DOHH2 (cell line): ENCODE measurements around the gene FSTL4.

Source experiments
- H3F3A ChIP-seq: fragments of 200-600 bp; sonication (generic), shearing (Covaris generic); 2 replicates; pipeline ENCODE4 v1.6.0; 2016; ENCODE audit warnings: antibody characterized with exemption, mild to moderate bottlenecking; ENCODE audit not compliant: control insufficient read depth, insufficient read depth
- H3K27ac ChIP-seq: fragments of 200-600 bp; sonication (generic); 2 replicates; pipeline ENCODE4 v1.5.1; 2014; ENCODE audit warnings: low read depth, mild to moderate bottlenecking, low read length, moderate library complexity
- H3K27me3 ChIP-seq: fragments of 200-600 bp; sonication (generic); 2 replicates; pipeline ENCODE4 v1.6.1; 2014; ENCODE audit warnings: mild to moderate bottlenecking, low read length, mixed read lengths; ENCODE audit not compliant: control insufficient read depth
- H3K36me3 ChIP-seq: fragments of 200-600 bp; sonication (generic); 2 replicates; pipeline ENCODE4 v1.6.1; 2014; ENCODE audit warnings: mild to moderate bottlenecking, low read length, moderate library complexity, mixed read lengths; ENCODE audit not compliant: control insufficient read depth
- H3K4me1 ChIP-seq: fragments of 200-600 bp; sonication (generic); 2 replicates; pipeline ENCODE4 v1.6.1; 2014; ENCODE audit warnings: mild to moderate bottlenecking, low read length, mixed read lengths; ENCODE audit not compliant: control insufficient read depth
- H3K4me2 ChIP-seq: fragments of 200-600 bp; sonication (generic); 2 replicates; pipeline ENCODE4 v1.6.0; 2014; ENCODE audit warnings: mild to moderate bottlenecking, low read length, moderate library complexity
- H3K4me3 ChIP-seq: fragments of 200-600 bp; sonication (generic); 2 replicates; pipeline ENCODE4 v1.5.1; 2014; ENCODE audit warnings: mild to moderate bottlenecking, low read length, mixed read lengths
- H3K79me2 ChIP-seq: fragments of 200-600 bp; sonication (generic); 2 replicates; pipeline ENCODE4 v1.6.1; 2014; ENCODE audit warnings: mild to moderate bottlenecking, low read length, mixed read lengths; ENCODE audit not compliant: control insufficient read depth
- H3K9me2 ChIP-seq: fragments of 200-600 bp; sonication (generic); replicated peaks from 2 replicates; pipeline ENCODE4 v1.6.1; 2014; ENCODE audit warnings: mild to moderate bottlenecking, low read length, mixed read lengths; ENCODE audit not compliant: control insufficient read depth
- H3K9me3 ChIP-seq: fragments of 200-600 bp; sonication (generic); 2 replicates; pipeline ENCODE4 v1.6.1; 2014; ENCODE audit warnings: antibody characterized with exemption, low read length, mixed read lengths; ENCODE audit not compliant: control insufficient read depth, insufficient read depth
- H4K20me1 ChIP-seq: fragments of 200-600 bp; sonication (generic); 2 replicates; pipeline ENCODE4 v1.6.0; 2014; ENCODE audit warnings: low read depth, mild to moderate bottlenecking, antibody characterized with exemption, low read length, moderate library complexity; ENCODE audit not compliant: control insufficient read depth, insufficient read depth
- CTCF ChIP-seq: fragments of 200-600 bp; sonication (generic); IDR thresholded peaks from one replicate; pipeline ENCODE4 v1.5.1; 2014; ENCODE audit warnings: antibody characterized with exemption, mild to moderate bottlenecking, low read depth, low read length; ENCODE audit not compliant: poor library complexity, severe bottlenecking
- EZH2phosphoT487 ChIP-seq: fragments of 200-600 bp; sonication (generic); IDR thresholded peaks from 2 replicates; pipeline ENCODE4 v1.6.1; 2017; ENCODE audit warnings: borderline replicate concordance, mild to moderate bottlenecking, antibody characterized with exemption, low read length, moderate library complexity, mixed read lengths

Gene FSTL4

DNA sequence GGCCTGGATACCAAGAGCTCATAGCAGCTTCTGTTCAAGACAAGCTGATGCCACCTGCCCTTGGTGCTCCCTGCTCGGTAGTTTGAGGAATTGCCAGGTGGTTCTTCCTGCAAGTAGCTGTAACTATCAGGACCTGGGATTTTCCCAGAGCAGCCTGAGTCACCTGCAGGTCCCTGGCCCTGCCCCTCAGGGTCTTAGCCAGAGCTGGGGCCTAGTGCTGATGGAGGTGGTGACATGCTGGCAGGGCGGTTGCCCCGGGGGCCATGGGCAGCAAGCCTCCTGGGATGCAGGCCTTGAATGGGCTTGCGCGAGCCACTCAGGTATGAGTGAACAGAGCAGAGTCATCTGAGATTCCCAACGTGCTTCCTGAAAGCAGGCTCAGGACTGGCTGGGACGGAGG is 298.3 kb downstream of the FSTL4 start:
- Histone ChIP-seq H3K27ac (no peak overlapping the region), H3K36me3 (no peaks in the 10 kb centered on the region), H3K4me2 (no peak overlapping the region), H3K9me3 (no peaks in the 10 kb centered on the region), H3F3A (no peaks in the 10 kb centered on the region), H3K27me3 (peaks cover 3% of the 10 kb centered on the region; the same call in 1 of the 2 replicates), H3K9me2 (no peaks in the 10 kb centered on the region), H3K79me2 (no peaks in the 10 kb centered on the region), H3K4me3 (no peak overlapping the region), H3K4me1 (no peaks in the 10 kb centered on the region), H4K20me1 (no peaks in the 10 kb centered on the region)
- TF ChIP-seq CTCF: no peak
- no peak for TF ChIP-seq EZH2phosphoT487

- Histone ChIP-seq H3K4me3 (no peak overlapping the region), H3K9me3 (no peaks in the 10 kb centered on the region), H3K9me2 (no peaks in the 10 kb centered on the region), H3K4me1 (no peaks in the 10 kb centered on the region), H3K27me3 (peaks cover 3% of the 10 kb centered on the region; the same call in 1 of the 2 replicates), H3K4me2 (no peak overlapping the region), H3F3A (no peaks in the 10 kb centered on the region), H4K20me1 (no peaks in the 10 kb centered on the region), H3K27ac (no peak overlapping the region), H3K36me3 (no peaks in the 10 kb centered on the region), H3K79me2 (no peaks in the 10 kb centered on the region)
- TF ChIP-seq EZH2phosphoT487 (no peak), CTCF (no peak)
These were observed 301.2 kb downstream of the FSTL4 start for GRCh38 chr5:133311176-133311575.

GRCh38 chr5:133309984-133310621 is 302.2 kb downstream of the FSTL4 start:
- Histone ChIP-seq H3K27ac (no peak overlapping the region), H3K4me2 (no peak overlapping the region)
- TF ChIP-seq EZH2phosphoT487: no peak
- TF ChIP-seq CTCF: no peak

More at GRCh38 chr5:133309984-133310621, 302.2 kb downstream of the FSTL4 start:
- H3K36me3 ChIP-seq: no peaks in the 10 kb centered on the region
- peaks cover 3% of the 10 kb centered on the region; the same call in 1 of the 2 replicates for H3K27me3 ChIP-seq
- no peaks in the 10 kb centered on the region for H3F3A ChIP-seq
- H3K4me3 ChIP-seq: no peak overlapping the region
- H3K79me2 ChIP-seq: no peaks in the 10 kb centered on the region
- H3K9me2 ChIP-seq: no peaks in the 10 kb centered on the region
- no peaks in the 10 kb centered on the region for H4K20me1 ChIP-seq
- H3K9me3 ChIP-seq: no peaks in the 10 kb centered on the region
- H3K4me1 ChIP-seq: no peaks in the 10 kb centered on the region
